Measurements from ENCODE around the gene MAML3.

MAML3 gene

DNA sequence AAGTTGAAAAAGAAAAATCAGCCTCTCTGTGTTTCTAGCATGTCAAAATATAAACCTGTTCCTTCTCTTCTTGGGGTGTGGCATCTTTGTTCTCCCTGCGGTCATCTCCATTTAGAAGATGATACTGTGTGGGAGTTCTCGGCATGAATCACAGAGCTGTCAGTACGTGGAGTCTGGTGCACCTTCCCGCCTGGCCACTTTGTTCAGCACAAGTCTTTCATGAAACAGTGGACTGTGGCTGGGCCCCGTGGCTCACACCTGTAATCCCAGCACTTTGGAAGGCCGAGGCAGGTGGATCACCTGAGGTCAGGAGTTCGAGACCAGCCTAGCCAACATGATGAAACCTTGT is 166.5 kb downstream of the MAML3 start:
- DNase-seq (ENCODE audit: low read depth) = no peak
- no peak overlapping the region for H3K4me3 ChIP-seq (ENCODE audit: low read depth, low read length)
- TF ChIP-seq, protein P1, sequence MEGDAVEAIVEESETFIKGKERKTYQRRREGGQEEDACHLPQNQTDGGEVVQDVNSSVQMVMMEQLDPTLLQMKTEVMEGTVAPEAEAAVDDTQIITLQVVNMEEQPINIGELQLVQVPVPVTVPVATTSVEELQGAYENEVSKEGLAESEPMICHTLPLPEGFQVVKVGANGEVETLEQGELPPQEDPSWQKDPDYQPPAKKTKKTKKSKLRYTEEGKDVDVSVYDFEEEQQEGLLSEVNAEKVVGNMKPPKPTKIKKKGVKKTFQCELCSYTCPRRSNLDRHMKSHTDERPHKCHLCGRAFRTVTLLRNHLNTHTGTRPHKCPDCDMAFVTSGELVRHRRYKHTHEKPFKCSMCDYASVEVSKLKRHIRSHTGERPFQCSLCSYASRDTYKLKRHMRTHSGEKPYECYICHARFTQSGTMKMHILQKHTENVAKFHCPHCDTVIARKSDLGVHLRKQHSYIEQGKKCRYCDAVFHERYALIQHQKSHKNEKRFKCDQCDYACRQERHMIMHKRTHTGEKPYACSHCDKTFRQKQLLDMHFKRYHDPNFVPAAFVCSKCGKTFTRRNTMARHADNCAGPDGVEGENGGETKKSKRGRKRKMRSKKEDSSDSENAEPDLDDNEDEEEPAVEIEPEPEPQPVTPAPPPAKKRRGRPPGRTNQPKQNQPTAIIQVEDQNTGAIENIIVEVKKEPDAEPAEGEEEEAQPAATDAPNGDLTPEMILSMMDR (IDR thresholded peaks at IDR 0.05; ENCODE audit: low read depth, low read length, missing control alignments) = no peak

DNA sequence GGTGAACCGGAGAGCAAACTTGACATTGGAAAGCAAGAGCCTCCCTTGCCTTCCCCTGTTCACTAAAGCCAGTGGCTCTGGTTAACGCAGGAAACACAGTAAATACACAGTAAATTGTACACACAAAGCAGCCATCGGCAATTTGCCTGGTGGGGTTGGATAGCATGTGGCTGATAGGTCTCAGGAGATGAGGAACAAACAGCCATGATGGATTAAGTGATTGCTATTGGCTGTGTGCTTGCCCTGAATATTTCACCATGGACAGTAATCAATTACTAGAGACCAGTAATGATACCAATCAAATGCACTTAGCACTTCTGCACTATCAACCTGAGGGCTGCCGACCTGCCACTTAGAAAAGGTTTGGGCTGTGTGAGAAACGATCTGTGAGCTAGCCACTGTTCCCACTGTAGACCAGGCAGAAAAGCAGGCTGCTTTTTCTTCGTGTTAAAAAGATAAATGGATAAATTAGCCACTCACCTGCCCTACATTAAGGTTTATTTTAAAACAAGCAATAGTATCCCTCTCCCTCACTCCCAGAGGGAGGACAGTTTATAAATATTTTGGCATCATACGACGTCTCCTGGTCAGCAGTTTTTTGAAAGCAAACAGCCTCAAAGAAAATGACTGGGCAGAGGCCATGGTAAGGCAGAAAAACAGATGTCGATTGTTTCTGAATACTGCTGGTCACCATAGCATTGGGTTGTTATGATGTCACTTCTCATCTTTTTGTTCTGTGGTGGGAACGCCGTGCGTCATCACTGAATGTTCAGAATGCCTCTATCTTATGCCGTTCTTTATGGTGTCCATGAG is 167.1 kb downstream of the MAML3 start:
- no peak for DNase-seq (ENCODE audit: low read depth)
- TF ChIP-seq, protein P1 (IDR thresholded peaks at IDR 0.05; ENCODE audit: low read depth, low read length, missing control alignments) = no peak
- no peak overlapping the region for H3K4me3 ChIP-seq (ENCODE audit: low read depth, low read length)

GRCh38 chr4:139986106-139986505 is 167.9 kb downstream of the MAML3 start:
- TF ChIP-seq, protein P1 (IDR thresholded peaks at IDR 0.05; ENCODE audit: low read depth, low read length, missing control alignments) = no peak
- no peak overlapping the region for H3K4me3 ChIP-seq (ENCODE audit: low read depth, low read length)
- DNase-seq (ENCODE audit: low read depth) = no peak

GRCh38 chr4:139985401-139985800 is 168.6 kb downstream of the MAML3 start:
- H3K4me3 ChIP-seq (ENCODE audit: low read depth, low read length) = no peak overlapping the region
- TF ChIP-seq, protein P1 (IDR thresholded peaks at IDR 0.05; ENCODE audit: low read depth, low read length, missing control alignments) = no peak
- no peak for DNase-seq (ENCODE audit: low read depth)

DNA sequence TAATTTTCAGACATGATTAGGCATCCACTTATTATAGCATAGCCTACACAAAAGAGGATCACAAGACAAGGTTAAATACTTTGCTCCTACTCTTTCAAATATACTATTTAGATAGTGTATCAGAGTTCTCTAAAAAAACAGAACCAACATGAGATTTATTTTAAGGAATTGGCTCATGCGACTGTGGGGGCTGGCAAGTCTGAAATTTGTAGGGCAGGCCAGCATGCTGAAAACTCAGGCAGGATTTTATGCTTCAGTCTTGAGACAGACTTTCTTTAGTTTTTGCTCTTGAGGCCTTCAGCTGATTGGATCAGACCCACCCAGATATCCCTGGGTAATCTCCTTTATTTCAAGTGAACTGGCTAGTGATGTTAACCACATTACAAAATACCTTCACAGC is 169.5 kb downstream of the MAML3 start:
- TF ChIP-seq, protein P1 (IDR thresholded peaks at IDR 0.05; ENCODE audit: low read depth, low read length, missing control alignments) = no peak
- DNase-seq (ENCODE audit: low read depth) = no peak
- H3K4me3 ChIP-seq (ENCODE audit: low read depth, low read length) = no peak overlapping the region

- no peak overlapping the region for H3K4me3 ChIP-seq (ENCODE audit: low read depth, low read length)
- TF ChIP-seq, protein P1 (IDR thresholded peaks at IDR 0.05; ENCODE audit: low read depth, low read length, missing control alignments) = no peak
- peak; percentile 65 for DNase-seq (ENCODE audit: low read depth)
Measured at GRCh38 chr4:139978692-139979091, 175.3 kb downstream of the MAML3 start.
